ENCODE data around the gene C3orf52.
A peak's percentile ranks its signal among the peaks of the same experiment; 100 is the strongest.
"Not testable (repeated sequence)": the region's sequence is repeated elsewhere in the genome, so short reads cannot be mapped to it uniquely, and the experiment has no call there.

C3orf52 gene, protein sequence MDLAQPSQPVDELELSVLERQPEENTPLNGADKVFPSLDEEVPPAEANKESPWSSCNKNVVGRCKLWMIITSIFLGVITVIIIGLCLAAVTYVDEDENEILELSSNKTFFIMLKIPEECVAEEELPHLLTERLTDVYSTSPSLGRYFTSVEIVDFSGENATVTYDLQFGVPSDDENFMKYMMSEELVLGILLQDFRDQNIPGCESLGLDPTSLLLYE

DNA sequence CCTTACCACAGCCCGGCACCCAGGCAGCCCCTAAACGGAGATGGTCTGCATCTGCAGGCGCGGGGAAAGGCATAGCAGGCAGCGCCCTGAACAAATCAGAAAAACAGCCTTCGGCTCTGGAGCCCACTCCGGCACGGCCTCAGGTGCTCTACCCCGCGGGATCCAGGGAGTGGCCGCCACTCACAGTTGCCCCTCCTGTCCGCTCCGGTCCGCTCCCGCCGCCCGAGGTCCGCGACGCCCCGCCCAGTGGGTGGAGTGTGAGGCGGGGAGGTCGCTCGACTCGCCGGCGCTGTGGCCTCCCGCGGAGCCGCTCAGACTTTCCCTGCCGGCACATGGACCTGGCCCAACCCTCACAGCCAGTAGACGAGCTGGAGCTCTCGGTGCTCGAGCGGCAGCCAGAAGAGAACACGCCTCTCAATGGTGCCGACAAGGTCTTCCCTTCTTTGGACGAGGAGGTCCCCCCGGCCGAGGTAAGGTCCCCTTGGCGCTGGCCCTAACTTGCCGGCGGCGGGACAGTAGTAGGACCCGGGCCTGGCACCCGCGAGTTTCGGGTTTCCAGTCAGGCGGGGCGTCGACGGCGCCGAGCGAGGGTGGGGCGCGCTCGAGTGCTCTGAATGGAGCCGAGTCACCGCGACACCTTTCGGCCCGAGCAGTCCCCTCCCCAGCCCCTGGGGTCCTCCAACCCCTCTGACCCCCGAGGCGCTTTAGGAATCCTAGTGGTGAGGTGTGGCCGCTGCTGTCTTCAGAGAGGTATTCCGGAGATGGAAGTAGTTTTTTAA, at the start of gene C3orf52:
C3orf52 (plus strand) TSS at position 314 of the 779 bp plus-strand sequence; CDS start at position 333, 19 bp downstream.
- peak; percentile 70 for DNase-seq

DNA sequence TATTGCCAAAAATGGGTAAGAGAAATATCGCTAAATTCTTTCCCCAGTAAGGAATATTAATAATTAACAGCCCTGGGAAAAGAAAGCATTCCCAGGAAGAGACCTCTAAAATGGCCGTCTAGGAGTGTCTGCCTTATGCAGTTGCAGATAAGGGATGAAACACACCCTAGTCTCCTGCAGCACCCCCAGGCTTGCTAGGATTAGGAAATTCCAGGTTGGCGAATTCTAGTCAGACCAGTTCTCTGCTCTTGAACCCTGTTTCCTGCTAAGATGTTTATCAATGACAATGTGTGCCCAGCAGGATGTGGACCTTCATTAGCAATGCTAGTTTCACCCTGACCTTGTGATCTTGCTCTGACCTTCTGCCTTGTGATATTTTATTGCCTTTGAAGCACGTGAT, 49.0 kb upstream of the C3orf52 start:
- not testable (repeated sequence) for DNase-seq

GRCh38 chr3:112038863-112039262, 47.3 kb upstream of the C3orf52 start:
- peak; percentile 57 for DNase-seq

GRCh38 chr3:112041321-112041720, 44.9 kb upstream of the C3orf52 start:
- no peak for DNase-seq

DNA sequence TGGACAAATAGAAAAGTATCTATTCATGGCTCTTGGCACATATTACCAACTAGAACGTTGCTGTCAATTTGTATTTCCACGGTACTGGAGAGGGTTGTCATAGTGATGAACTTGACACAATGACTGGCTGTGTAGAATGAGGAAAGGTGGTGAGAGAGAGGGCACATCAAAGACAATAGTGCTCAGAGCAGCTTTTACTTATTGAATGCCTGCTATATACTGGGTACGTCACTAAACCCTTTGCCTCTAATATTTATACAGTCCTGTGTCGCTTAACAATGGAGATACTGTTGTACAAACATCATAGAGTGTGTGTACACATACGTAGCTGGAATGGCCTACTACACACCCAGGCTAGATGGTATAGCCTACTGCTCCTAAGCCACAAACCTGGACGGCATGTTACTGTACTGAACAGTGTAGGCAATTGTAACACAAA, 43.3 kb upstream of the C3orf52 start:
- DNase-seq, result peak; percentile 100

DNA sequence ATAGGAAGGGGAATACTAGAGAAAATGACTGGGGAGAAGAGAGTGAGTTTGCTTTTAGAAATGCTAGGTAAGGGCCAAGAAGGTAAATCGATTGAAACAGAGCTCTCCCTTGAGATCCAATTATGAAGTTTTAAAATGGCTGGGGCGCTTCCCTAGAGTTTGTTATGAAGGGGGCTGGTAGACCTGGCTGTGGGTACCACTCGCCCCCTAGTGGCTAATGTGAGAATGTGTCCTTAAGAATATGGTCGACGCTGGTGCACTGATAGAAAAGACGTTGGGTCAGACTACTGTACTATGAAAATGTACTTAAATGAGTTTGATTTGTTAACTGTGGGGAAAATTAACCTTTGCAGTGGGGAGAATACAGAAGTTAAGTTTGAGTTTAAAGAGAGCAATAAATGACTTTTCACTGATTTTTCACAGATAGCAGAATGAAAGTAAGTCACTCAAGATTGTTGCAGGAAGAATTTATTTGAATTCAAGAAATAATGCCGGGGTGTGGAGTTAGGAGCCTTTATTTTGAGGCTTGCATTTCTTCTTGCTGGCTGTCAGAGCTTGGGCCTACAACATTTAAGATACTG, 42.5 kb upstream of the C3orf52 start:
- peak; percentile 70 for DNase-seq

DNA sequence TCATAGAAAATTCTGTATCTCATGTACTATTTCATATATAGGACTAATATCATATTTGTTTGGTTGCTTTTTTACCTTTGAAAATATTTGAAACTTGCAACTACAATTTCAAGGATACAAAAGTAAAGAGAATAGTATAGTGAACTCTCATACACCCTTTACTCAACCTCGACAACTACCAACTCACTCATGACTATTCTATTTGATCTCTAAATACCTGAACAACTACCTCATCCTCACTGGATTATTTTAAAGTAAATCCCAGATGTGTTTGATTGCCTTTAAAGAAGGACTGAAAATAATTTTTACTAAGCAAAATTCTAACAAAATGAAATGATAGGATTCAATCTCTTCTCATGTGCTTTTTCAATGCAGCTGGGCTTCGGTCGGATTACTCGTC, 39.6 kb upstream of the C3orf52 start:
- DNase-seq, result no peak

DNA sequence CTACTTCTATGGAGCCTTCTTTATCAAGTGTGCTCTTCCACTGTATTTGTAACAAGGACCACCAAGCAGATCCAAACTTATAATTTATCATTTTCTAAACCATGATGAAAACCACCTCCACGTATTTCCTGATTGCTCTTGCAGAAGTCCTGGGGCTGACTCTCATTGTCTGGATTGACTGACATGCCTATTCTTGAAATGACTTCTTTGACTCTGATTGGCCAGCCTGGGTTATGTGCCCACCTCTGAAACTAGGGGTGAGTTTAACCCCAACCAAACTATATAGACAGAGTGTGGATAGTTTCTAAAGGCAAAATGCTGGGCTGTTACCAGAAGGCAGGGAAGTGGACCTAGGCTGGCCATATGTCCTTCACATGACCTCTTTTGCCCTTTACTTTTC, 38.9 kb upstream of the C3orf52 start:
- no peak for DNase-seq

DNA sequence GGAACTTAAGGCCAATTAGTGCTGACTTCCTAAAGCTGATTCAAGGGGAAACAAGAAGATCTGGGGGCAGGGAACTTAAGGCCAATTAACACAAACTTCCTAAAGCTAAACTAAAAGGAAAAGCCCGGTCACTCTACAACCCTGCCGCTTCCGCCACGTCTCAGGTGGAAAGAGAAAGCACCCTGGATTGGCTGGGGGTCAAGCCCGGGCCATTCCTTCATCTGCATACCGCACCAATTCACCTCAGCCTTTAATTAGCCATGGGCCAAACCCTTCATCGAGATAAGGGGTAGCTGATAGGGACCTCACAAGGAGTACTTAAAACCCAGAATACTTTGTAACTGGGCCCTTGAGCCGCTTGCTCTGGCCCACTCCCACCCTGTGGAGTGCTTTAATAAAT, 37.3 kb upstream of the C3orf52 start:
- no peak for DNase-seq

- no peak for DNase-seq
Measured at GRCh38 chr3:112053229-112053628, 33.0 kb upstream of the C3orf52 start.

DNA sequence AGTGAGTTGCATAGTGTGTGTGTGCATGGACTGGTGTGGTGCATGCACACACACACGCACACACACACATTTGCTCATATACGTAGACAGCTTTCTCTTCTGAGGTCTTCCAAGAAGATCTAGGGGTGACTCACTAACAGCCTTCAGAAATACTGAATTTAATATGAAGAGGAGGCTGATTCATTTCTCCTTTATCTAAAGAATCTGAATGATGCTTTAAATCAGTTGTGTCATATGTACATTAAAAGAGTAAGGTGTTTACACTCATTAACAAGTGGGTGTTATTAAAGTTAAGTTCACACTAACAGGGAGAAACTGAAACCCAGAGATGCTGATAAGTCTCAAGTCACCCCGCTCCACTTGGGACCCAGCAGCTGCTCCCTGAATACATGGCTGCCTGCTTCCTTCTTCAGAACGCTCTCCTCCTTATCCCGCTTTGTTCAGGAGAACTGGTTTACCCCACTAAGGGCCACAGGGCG, 29.7 kb upstream of the C3orf52 start:
- DNase-seq, result no peak

DNA sequence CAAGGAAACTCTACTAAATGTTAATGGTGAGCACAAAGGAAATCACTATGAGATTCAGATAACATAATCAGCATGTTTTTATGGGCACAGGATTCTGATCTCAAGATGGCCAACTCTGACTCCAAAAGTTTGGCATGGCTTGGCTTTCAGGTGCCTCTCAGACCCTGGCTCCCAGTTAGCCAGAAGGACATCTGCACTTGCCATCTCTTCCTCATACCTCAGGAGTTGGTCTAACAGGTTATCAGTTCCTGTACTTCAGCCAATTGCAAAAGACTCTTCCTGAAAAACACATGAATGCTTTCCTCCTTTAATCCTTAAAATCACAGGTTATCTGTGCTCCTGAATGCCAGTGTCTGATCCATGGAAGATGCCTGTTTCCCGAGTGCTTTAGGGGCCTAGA, 26.7 kb upstream of the C3orf52 start:
- DNase-seq, result no peak

- no peak for DNase-seq
Measured at GRCh38 chr3:112061152-112061551, 25.0 kb upstream of the C3orf52 start.

DNA sequence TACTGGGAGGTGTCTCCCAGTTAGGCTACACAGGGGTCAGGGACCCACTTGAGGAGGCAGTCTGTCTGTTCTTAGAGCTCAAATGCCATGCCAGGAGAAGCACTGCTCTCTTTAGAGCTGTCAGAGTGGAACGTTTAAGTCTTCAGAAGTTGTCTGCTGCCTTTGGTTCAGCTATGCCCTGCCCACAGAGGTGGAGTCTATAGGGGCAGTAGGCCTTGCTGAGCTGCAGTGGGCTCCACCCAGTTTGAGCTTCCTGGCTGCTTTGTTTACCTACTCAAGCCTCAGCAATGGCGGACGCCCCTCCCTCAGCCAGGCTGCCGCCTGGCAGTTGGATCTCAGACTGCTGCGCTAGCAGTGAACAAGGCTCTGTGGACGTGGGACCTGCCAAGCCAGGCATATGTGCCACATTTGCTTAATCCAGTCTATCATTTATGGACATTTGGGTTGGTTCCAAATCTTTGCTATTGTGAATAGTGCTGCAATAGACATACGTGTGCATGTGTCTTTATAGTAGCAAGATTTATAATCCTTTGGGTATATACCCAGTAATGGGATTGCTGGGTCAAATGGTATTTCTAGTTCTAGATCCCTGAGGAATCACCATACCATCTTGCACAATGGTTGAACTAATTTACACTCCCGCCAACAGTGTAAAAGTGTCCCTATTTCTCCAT, 13.7 kb upstream of the C3orf52 start:
- DNase-seq, result peak; percentile 54

DNA sequence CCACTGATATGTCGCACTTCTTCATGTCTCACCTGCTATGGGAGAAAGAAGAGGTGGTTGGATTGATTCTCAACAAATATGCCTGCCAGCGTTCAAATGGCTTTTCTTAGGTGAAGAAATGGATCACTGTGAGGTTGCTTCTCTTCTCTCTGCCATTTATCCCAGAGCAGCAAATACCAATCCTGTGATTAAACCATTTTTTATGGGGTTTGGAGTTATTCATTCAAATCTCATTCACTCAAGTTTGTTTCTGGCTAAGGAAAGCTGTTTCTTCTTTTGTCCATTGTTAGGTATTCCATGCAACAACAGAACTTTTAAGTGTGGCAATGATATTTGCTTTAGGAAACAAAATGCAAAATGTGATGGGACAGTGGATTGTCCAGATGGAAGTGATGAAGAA, 12.2 kb upstream of the C3orf52 start:
- DNase-seq, result no peak

DNA sequence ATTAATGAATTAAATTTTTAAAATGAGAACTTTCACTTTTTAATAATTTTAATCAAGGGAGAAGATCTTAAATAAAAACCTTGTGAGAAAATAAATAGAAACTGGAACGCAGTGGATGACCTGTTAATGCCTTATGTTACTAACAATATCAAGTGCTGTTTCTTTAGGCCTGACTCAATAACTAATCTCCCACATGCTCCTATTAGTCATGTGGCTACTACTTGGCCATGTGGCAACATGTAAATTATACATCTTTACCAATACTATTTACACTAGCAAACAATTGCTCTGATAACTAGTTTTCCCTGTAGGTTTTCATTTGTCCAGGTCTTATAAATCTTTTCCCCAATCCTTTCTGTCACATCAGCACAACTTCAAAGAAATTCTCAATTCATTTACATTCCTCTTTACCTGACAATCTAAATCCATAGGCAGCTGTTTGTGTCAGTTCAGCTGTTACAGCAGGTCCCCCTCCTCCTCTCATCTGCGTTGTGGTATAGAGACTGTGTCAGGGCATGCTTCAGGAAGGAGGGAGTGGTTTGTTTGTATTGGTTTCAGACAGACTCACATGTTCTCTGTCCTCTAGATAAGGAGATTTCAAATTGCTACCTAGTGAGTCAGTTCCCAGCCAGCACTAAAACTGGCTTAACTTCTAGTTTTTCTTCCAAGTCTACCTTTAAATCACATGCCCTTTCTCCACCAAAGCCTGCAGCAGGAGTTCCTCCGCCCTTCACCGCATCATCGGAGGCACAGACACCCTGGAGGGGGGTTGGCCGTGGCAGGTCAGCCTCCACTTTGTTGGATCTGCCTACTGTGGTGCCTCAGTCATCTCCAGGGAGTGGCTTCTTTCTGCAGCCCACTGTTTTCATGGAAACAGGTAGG, 11.3 kb upstream of the C3orf52 start:
- DNase-seq, result peak; percentile 65

DNA sequence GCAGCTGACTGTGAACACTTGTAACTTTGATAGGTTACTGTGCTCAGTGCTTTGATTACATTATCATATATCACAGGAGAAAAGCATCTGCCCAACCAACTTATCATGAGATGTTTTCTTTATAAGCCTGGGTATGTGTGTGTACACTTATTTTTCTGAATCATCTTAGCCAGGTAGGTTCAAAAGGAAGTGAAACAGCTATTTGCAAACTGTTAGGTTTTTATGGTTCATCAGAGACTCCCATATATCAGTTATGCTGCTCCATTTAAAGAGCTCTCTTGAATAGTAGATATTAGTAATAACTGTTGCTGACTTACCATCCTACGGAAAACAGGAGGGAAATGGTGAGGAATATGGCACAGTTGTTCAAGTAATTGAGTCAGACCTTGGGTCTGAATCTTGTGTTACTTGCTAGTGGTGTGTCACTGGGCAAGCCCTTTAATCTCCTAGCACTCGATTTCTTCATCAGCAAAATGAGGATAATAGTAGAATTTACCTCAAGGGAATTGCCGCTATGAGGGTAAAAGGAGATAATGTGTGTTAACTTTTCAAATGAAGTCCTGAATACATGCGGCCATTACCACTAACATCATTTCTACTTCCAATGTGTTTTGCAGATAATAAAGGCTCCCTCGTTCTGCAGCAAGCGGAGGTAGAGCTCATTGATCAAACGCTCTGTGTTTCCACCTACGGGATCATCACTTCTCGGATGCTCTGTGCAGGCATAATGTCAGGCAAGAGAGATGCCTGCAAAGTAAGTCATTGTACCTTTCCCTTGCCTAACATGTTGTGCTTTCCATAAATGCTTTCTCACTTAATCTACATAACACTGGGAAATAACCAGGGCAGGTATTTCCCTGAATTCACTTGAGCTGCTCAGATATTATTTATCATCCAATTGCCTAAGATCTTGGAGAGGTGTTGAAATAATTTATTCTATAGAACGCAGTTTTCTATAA, 7.8 kb upstream of the C3orf52 start:
- DNase-seq, result no peak

GRCh38 chr3:112083239-112083638, 3.0 kb upstream of the C3orf52 start:
- DNase-seq, result no peak

GRCh38 chr3:112084980-112085705, 1.0 kb upstream of the C3orf52 start:
- DNase-seq, result peak; percentile 26

DNA sequence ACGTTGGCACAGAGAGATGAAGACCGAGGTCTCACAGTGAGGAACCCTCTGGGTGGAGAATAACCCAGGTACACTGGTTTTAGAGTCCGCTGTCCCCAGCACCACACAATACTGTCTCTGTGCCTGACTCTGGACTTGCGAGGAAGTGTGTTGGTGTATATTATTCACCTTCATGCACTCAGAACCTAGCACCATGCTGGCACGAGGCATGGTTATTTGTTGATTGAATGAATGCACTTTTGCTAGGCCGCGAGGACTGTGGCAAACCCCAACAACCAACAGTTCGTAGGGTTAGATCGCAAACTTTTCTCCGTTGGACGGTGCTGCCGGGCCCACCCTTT, 484 bp upstream of the C3orf52 start:
- DNase-seq, result peak; percentile 26

Measured in DMS153 (cell line).